Gastroesophageal sphincter (tissue), 3 donors: ENCODE data around the gene ITIH5.
A peak's percentile ranks its signal among the peaks of the same experiment; 100 is the strongest.

Source experiments
- POLR2A ChIP-seq, 2 donors: fragments of 450-650 bp; IDR thresholded peaks; one replicate each; pipeline ENCODE4 v1.6.1; 2017; ENCODE audit warnings: antibody characterized with exemption in 2 of 2, mild to moderate bottlenecking in 2 of 2, moderate library complexity in 1 of 2
- POLR2AphosphoS5 ChIP-seq: sonication (generic); formaldehyde crosslinking; IDR thresholded peaks from one replicate; pipeline ENCODE4 v1.6.1; 2017; ENCODE audit warnings: antibody characterized with exemption
- TF ChIP-seq, protein P1 (sequence below), 4 experiments: fragments of 200-600 bp in 2 of 4; fragments of 450-650 bp in 2 of 4; sonication (generic) in 1 of 4; IDR thresholded peaks; one replicate each; pipeline ENCODE4 v1.5.1; 2017 to 2019; ENCODE audit warnings: antibody characterized with exemption in 4 of 4, mild to moderate bottlenecking in 2 of 4, moderate library complexity in 2 of 4

DNA sequence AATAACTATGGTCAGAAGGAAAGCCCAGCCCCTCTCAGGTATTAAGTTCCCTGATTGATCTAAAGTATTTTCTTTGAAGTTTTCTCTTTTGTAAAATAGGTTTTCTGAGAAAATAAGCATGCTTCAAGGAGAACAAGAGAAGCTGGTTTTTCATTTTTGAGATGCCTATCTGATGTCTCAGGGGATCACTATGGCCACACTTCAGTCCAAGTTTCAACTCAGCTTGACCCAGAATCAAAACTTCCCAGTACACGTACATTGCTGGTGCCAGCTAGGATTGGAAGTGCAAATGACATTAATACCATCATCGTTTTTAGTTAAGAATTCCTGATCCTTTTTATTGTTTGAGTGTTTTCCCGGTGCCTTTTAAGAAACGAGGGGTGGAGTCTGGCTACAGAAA is 7.2 kb downstream of the ITIH5 start:
- TF ChIP-seq POLR2A (IDR thresholded peaks at IDR 0.05), result no peak
- TF ChIP-seq, protein P1, sequence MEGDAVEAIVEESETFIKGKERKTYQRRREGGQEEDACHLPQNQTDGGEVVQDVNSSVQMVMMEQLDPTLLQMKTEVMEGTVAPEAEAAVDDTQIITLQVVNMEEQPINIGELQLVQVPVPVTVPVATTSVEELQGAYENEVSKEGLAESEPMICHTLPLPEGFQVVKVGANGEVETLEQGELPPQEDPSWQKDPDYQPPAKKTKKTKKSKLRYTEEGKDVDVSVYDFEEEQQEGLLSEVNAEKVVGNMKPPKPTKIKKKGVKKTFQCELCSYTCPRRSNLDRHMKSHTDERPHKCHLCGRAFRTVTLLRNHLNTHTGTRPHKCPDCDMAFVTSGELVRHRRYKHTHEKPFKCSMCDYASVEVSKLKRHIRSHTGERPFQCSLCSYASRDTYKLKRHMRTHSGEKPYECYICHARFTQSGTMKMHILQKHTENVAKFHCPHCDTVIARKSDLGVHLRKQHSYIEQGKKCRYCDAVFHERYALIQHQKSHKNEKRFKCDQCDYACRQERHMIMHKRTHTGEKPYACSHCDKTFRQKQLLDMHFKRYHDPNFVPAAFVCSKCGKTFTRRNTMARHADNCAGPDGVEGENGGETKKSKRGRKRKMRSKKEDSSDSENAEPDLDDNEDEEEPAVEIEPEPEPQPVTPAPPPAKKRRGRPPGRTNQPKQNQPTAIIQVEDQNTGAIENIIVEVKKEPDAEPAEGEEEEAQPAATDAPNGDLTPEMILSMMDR (IDR thresholded peaks at IDR 0.05), result no peak
- peak; percentile 70 for TF ChIP-seq POLR2AphosphoS5
